ENCODE results near the gene PCDHA8. TPM values are rescaled to one million over a fixed set of nuclear protein-coding genes. Genes with fewer than 3 reads are reported as not detected.
"Not testable (repeated sequence)": the region's sequence is repeated elsewhere in the genome, so short reads cannot be mapped to it uniquely, and the experiment has no call there.

PCDHA8 gene
- total RNA-seq, 1 donor from 2014 or later = not detected

- DNase-seq (ENCODE audit: low spot score) = no peak
- ATAC-seq = no peak
These were observed 13.2 kb upstream of the PCDHA8 start, which contains the start of gene PCDHA6 for GRCh38 chr5:140827704-140828361. PCDHA6 (plus strand) TSS chr5:140827960; CDS start chr5:140828092, 132 bp downstream.

- DNase-seq (ENCODE audit: low spot score) = no peak
- no peak for ATAC-seq
These were observed 12.6 kb upstream of the PCDHA8 start for GRCh38 chr5:140828362-140828737.

- DNase-seq (ENCODE audit: low spot score); ATAC-seq: not testable (repeated sequence)
These were observed 11.2 kb upstream of the PCDHA8 start for GRCh38 chr5:140829511-140830501.

- ATAC-seq (no peak), DNase-seq (ENCODE audit: low spot score) (no peak)
These were observed 7.0 kb upstream of the PCDHA8 start, which contains the start of gene PCDHA7 for GRCh38 chr5:140833993-140834392. PCDHA7 (plus strand) TSS chr5:140834269; CDS start chr5:140834384, 115 bp downstream.

- not testable (repeated sequence) for ATAC-seq; DNase-seq (ENCODE audit: low spot score)
These were observed 6.5 kb upstream of the PCDHA8 start for GRCh38 chr5:140834439-140835008.

GRCh38 chr5:140835622-140836510, 5.1 kb upstream of the PCDHA8 start:
- no peak for DNase-seq (ENCODE audit: low spot score)
- ATAC-seq = no peak

- ATAC-seq (no peak), DNase-seq (ENCODE audit: low spot score) (no peak)
These were observed 2.1 kb downstream of the PCDHA8 start for GRCh38 chr5:140842798-140843733.

- ATAC-seq; DNase-seq (ENCODE audit: low spot score): not testable (repeated sequence)
These were observed 7.4 kb downstream of the PCDHA8 start, which contains the start of gene PCDHA9 for GRCh38 chr5:140848139-140849102. PCDHA9 (plus strand) TSS chr5:140848382; CDS start chr5:140848496, 114 bp downstream.

GRCh38 chr5:140849831-140850634, 9.0 kb downstream of the PCDHA8 start:
- ATAC-seq; DNase-seq (ENCODE audit: low spot score): not testable (repeated sequence)

GRCh38 chr5:140855772-140856674, 15.0 kb downstream of the PCDHA8 start, which contains the start of gene PCDHA10:
PCDHA10 (plus strand) TSS chr5:140855897; CDS start chr5:140856049, 152 bp downstream.
- DNase-seq (ENCODE audit: low spot score) = no peak
- no peak for ATAC-seq

GRCh38 chr5:140857177-140857986, 16.4 kb downstream of the PCDHA8 start:
- DNase-seq (ENCODE audit: low spot score) = no peak
- no peak for ATAC-seq

GRCh38 chr5:140857987-140858240, 16.9 kb downstream of the PCDHA8 start:
- ATAC-seq (no peak), DNase-seq (ENCODE audit: low spot score) (no peak)

- ATAC-seq = no peak
- no peak for DNase-seq (ENCODE audit: low spot score)
These were observed 21.7 kb downstream of the PCDHA8 start for GRCh38 chr5:140862441-140863295.
